RWPE2 (cell line): ENCODE data around the gene CEP170B.

Experiments
- ATAC-seq: fragments of 200-7000 bp; cut with Tn5 transposase; 3 replicates; pipeline ENCODE4 v1.9.1; 2021; ENCODE audit warnings: low read depth
- DNase-seq: peaks from one replicate; pipeline ENCODE4 v3.0.0-alpha.2; 2020; ENCODE audit warnings: low spot score
- H3K27ac ChIP-seq: fragments of 450-650 bp; 2 replicates; pipeline ENCODE4 v1.5.1; 2017; ENCODE audit warnings: mild to moderate bottlenecking; ENCODE audit not compliant: poor library complexity, severe bottlenecking
- H3K27me3 ChIP-seq: fragments of 250-450 bp; sonication (Bioruptor Pico); 2 replicates; pipeline ENCODE4 v1.5.1; 2021; ENCODE audit warnings: mild to moderate bottlenecking, moderate library complexity; ENCODE audit not compliant: insufficient read depth, poor library complexity, severe bottlenecking
- H3K36me3 ChIP-seq: fragments of 250-450 bp; sonication (Bioruptor Pico); 2 replicates; pipeline ENCODE4 v1.5.1; 2020; ENCODE audit warnings: low read depth, mild to moderate bottlenecking, moderate library complexity
- H3K4me1 ChIP-seq: fragments of 250-450 bp; sonication (Bioruptor Pico); 2 replicates; pipeline ENCODE4 v1.5.1; 2021; ENCODE audit warnings: mild to moderate bottlenecking, moderate library complexity; ENCODE audit not compliant: insufficient read depth, poor library complexity, severe bottlenecking
- H3K4me3 ChIP-seq: fragments of 250-450 bp; sonication (Bioruptor Pico); 2 replicates; pipeline ENCODE4 v1.5.1; 2021; ENCODE audit warnings: mild to moderate bottlenecking, moderate library complexity; ENCODE audit not compliant: severe bottlenecking
- H3K9me3 ChIP-seq: fragments of 250-450 bp; sonication (Bioruptor Pico); 2 replicates; pipeline ENCODE4 v1.5.1; 2021; ENCODE audit warnings: mild to moderate bottlenecking, moderate library complexity; ENCODE audit not compliant: severe bottlenecking
- CTCF ChIP-seq: fragments of 450-650 bp; IDR thresholded peaks from one replicate; pipeline ENCODE4 v1.5.1; 2017; ENCODE audit warnings: mild to moderate bottlenecking, moderate library complexity; ENCODE audit not compliant: poor library complexity, severe bottlenecking

The CEP170B gene

GRCh38 chr14:104891121-104891551 is 26.1 kb downstream of the CEP170B start:
- Histone ChIP-seq H3K4me3 (no peak overlapping the region), H3K9me3 (no peaks in the 10 kb centered on the region), H3K27ac (no peak overlapping the region), H3K36me3 (peaks cover 43% of the 10 kb centered on the region), H3K27me3 (no peaks in the 10 kb centered on the region), H3K4me1 (no peaks in the 10 kb centered on the region)
- DNase-seq (no peak), ATAC-seq (no peak)
- no peak for TF ChIP-seq CTCF

- no peak; the same call in 2 of the 3 replicates for ATAC-seq
- no peaks in the 10 kb centered on the region for H3K9me3 ChIP-seq
- peaks cover 36% of the 10 kb centered on the region for H3K36me3 ChIP-seq
- H3K4me1 ChIP-seq: no peaks in the 10 kb centered on the region
- no peaks in the 10 kb centered on the region for H3K27me3 ChIP-seq
- no peak overlapping the region for H3K27ac ChIP-seq
- peak; percentile 73 for DNase-seq
- H3K4me3 ChIP-seq: no peak overlapping the region
- no peak for TF ChIP-seq CTCF
Measured at GRCh38 chr14:104891664-104892530, 26.8 kb downstream of the CEP170B start.

- DNase-seq: peak; percentile 71
- no peaks in the 10 kb centered on the region for H3K9me3 ChIP-seq
- no peaks in the 10 kb centered on the region for H3K27me3 ChIP-seq
- no peaks in the 10 kb centered on the region for H3K4me1 ChIP-seq
- no peak for ATAC-seq
- peaks cover 27% of the 10 kb centered on the region for H3K36me3 ChIP-seq
- H3K4me3 ChIP-seq: no peak overlapping the region
- TF ChIP-seq CTCF: no peak
- no peak overlapping the region for H3K27ac ChIP-seq
Measured at GRCh38 chr14:104892531-104893434, 27.7 kb downstream of the CEP170B start.

GRCh38 chr14:104893435-104894207 is 28.6 kb downstream of the CEP170B start:
- no peaks in the 10 kb centered on the region for H3K4me1 ChIP-seq
- no peak; the same call in 2 of the 3 replicates for ATAC-seq

More at GRCh38 chr14:104893435-104894207, 28.6 kb downstream of the CEP170B start:
- H3K9me3 ChIP-seq: no peaks in the 10 kb centered on the region
- peak; percentile 77 for DNase-seq
- H3K27ac ChIP-seq: no peak overlapping the region
- H3K27me3 ChIP-seq: no peaks in the 10 kb centered on the region
- no peak for TF ChIP-seq CTCF
- H3K36me3 ChIP-seq: peaks cover 19% of the 10 kb centered on the region
- no peak overlapping the region for H3K4me3 ChIP-seq
